Activated CD4-positive, alpha-beta T cell treated with anti-CD3 and anti-CD28 coated beads, Interleukin-10, Interleukin-2, amounts not matched to agents 100 ng/mL and 50 ng/mL, durations not matched to agents 16 hours and 8 hours (primary cell): Measurements from ENCODE around the gene SRGAP3.

Experiments used
- DNase-seq: peaks from one replicate; pipeline ENCODE4 v3.0.0-alpha.2; 2020

Gene SRGAP3

DNA sequence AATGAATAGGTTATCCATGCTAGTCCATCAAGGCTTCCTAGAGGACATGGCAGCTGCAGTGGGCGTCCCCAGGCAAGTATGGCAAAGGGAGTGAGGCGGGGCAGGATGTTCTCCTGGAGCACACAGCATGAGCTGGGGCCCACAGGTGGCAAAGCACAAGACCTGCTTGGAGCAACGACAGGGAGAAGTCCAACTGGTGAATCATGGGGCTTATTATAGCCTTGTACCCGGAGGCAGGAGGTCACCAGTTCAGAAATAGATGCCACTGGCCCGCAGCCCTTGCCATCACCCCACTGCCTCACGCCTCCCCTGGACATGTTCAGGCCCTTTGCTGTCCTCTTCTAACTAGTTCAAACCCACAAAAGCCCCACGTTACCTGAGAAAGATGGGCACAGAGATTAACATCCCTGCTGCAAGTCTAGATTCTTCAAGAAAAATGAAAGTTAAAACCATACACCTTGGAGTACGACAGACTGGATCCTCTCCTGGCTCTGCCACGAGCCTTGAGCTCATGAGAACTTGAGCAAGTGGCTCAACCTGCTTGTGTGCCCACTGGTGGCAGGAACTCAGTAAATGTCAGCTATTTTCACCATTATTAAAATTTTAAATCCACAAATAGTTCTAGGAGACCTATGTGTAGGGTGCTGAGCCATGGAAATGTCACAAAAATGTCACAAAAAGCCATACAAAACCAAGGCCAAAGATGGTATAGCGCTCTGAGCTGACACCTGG is 1.8 kb upstream of the SRGAP3 start:
- DNase-seq, result no peak

- no peak for DNase-seq
These were observed 790 bp upstream of the SRGAP3 start for GRCh38 chr3:9250236-9250635.

- no peak for DNase-seq
These were observed 749 bp downstream of the SRGAP3 start for GRCh38 chr3:9248522-9249271.

GRCh38 chr3:9247941-9248521 is 1.4 kb downstream of the SRGAP3 start:
- DNase-seq, result no peak

- DNase-seq, result no peak
These were observed 2.0 kb downstream of the SRGAP3 start for GRCh38 chr3:9247361-9247940.

DNA sequence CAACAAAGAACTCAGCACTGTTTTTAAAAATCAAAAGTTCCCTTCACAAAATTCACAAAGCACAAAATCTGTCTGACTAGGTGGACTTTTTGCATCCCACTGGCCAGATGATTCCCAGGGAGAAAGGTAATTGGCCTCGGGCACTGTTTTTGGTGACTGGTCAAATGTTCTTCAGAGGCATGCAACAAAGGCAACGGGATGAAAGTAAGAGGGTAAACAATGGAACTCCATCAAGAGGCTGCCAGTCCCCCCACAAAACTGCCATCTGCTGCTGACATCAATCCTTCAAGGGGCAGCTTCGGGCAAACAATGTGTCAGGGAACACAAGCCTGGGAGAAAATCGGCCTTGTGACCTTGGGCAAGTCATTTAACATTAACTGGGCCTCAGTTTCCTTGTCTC is 3.3 kb downstream of the SRGAP3 start:
- DNase-seq, result no peak

- DNase-seq, result no peak
These were observed 4.8 kb downstream of the SRGAP3 start for GRCh38 chr3:9244495-9245183.

GRCh38 chr3:9241956-9242355 is 7.5 kb downstream of the SRGAP3 start:
- DNase-seq, result no peak

- no peak for DNase-seq
These were observed 9.8 kb downstream of the SRGAP3 start for GRCh38 chr3:9239680-9240079.

GRCh38 chr3:9238721-9239295 is 10.6 kb downstream of the SRGAP3 start:
- no peak for DNase-seq

- no peak for DNase-seq
These were observed 11.2 kb downstream of the SRGAP3 start for GRCh38 chr3:9238276-9238675.

DNA sequence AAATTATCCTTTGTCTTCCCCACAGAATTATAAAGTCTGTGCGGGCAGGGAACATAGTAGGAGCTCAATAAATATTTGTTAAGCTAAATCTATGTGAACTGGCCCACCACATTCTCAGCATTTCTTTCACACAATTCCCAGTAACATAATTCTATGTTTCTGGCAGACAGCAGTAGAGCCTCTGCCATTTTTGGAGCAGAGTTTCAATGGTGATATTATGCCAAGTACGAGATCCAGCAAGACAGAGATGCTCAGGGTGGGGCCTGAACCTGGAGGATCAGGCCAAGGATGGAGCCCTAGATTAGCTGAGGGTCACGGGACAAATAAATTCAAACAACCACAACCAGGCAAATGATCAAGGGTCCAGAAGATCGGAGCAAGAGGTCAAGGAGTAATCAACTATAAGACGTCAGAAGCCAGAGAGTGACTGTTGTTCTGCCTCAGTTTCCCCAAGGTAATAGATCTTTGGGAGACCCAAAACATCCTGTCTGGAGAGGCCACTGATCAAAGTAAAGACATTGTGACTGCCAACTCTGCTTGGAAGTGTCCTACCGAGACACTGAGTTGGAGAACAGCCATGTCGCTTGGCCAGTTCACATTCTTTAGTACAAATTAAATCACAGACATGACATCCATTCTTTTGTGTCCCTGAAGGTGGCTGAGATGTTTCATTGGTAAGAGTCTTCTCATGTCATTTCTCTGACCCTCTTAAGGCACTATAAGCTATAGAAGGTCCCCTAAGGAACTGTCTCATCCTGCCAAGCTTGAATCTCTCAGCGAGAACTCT is 15.4 kb downstream of the SRGAP3 start:
- DNase-seq, result no peak

- no peak for DNase-seq
These were observed 16.3 kb downstream of the SRGAP3 start for GRCh38 chr3:9233101-9233500.

DNA sequence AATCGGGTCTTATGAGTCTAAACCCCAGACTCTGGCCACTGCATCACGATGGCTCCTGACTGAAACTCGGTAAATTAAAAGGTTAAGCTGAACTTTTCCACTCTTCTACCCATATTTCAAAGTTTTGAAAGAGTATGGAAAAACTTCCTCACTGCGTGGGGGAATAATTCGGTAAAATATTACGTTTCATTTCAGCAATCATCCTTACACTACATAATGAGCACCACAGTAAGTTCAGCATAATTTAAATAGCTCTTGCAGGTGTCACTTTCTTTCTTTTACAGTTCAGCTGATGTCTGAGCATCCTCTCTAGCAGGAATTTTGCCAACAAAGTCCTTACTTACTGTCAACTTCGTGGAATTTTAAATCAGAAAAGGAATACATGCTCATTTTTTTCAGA is 17.5 kb downstream of the SRGAP3 start:
- no peak for DNase-seq

- no peak for DNase-seq
These were observed 18.0 kb downstream of the SRGAP3 start for GRCh38 chr3:9231471-9231870.

DNA sequence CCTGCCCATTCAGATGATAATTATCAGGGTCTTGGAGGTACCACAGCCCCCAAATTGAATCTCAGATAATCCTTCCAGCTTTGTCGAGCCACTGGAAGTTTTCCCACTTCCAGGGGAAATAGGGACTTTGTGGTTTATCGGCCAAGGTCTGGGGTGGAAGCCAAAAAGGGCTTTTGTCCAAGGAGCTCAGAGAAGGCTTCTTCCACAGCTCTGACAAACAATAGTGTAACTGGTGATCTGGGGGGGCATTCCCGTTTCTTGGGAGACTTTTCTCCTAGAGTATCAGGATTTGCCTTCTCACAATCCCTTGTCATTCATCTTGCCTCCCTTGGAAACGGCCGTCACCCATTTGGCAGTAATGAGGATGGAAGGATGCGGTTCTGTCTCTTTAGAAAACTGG is 18.4 kb downstream of the SRGAP3 start:
- no peak for DNase-seq

DNA sequence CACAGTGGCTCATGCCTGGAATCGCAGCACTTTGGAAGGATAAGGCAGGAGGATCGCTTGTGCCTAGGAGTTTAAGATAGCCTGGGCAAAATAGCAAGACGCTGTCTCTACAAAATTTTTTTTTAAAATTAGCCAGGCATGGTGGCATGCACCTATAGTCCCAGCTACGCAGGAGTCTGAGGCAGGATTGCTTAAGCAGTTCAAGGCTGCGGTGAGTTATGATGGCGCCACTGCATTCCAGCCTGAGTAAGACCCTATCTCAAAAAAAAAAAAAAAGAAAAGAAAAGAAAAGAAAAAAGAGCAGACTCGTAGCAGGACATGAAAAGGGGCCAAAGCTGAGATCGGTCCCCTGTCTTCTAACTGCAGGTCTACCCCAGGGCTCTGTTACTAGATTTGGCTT is 18.9 kb downstream of the SRGAP3 start:
- no peak for DNase-seq

DNA sequence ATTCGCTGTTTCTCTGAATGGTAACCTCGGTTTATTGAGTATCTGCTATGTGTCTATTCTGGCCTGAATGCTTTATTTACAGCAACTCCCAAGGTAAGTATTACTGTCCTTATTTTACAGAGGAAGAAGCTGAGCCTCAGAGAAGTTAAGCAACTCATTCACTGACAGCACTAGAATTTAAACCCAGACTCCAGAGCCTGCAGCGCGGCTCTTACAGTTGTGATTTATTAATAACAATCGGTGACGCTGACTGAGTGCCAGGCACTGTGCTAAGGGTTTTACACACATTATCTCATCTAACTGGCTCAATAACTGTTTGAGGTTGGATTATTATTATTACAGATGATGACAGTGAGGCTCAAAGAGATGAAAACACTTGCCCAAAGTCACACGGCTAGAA is 19.6 kb downstream of the SRGAP3 start:
- DNase-seq, result no peak

DNA sequence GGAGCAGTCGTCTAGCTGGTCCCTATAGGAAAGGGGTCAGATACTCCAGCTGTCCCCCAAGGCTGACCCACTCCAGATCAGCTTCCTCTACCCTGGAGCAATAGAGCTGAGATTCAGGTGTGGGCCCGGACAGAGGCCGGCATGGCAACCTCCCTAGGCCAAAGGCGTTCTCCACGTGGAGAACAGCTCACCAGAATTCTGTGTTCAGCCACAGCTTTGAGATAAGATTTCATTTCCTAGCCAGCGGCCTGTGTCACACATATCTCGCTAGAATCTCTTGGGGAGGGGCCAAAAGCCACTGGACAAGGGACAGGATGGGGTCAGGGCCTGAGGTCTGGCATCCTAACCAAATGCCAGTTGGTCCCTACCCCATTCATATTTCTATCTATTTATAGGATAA is 20.1 kb downstream of the SRGAP3 start:
- no peak for DNase-seq

GRCh38 chr3:9226326-9226725 is 23.1 kb downstream of the SRGAP3 start:
- DNase-seq, result peak; percentile 10

GRCh38 chr3:9225268-9225667 is 24.2 kb downstream of the SRGAP3 start:
- DNase-seq, result no peak

DNA sequence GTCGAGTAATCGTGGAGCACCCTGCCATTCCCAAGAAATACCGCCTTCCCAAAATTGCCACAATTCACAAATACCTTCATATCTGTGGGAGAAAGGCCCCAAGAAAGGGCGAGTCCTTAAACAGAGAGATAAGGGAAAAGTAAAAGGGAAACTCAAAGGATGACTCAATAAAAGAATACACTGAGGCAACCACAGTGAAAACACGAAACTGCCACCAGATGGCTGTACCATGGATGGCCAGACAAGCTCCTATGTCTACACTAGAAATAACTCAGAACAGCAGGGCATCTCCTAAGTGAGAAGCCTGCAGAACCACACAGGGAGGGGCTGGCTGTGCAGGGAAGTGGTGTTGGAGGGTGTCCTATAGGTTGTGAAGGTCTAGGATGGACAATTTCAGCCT is 25.0 kb downstream of the SRGAP3 start:
- peak; percentile 81 for DNase-seq
